Parathyroid adenoma (tissue), 2 donors: Measurements from ENCODE around the gene CBLN3.

Source experiments
- H2AFZ ChIP-seq: fragments of 300-600 bp; sonication (generic); one replicate; pipeline ENCODE4 v1.7.0; 2017; ENCODE audit warnings: antibody characterized with exemption, mild to moderate bottlenecking
- H3K27ac ChIP-seq: fragments of 300-600 bp; sonication (generic); one replicate; pipeline ENCODE4 v1.7.0; 2017
- H3K27me3 ChIP-seq: fragments of 300-600 bp; sonication (generic); one replicate; pipeline ENCODE4 v1.7.0; 2017; ENCODE audit warnings: low read length; ENCODE audit not compliant: control insufficient read depth, insufficient read depth
- H3K36me3 ChIP-seq: fragments of 300-600 bp; sonication (generic); one replicate; pipeline ENCODE4 v1.7.0; 2017; ENCODE audit warnings: low read length; ENCODE audit not compliant: control insufficient read depth, insufficient read depth
- H3K4me1 ChIP-seq: fragments of 300-600 bp; sonication (generic); one replicate; pipeline ENCODE4 v1.7.0; 2017; ENCODE audit warnings: control low read depth
- H3K4me2 ChIP-seq: fragments of 300-600 bp; sonication (generic); one replicate; pipeline ENCODE4 v1.7.0; 2017; ENCODE audit warnings: low read length
- H3K4me3 ChIP-seq: fragments of 300-600 bp; sonication (generic); one replicate; pipeline ENCODE4 v1.7.0; 2017; ENCODE audit warnings: low read depth, low read length
- H3K79me2 ChIP-seq: fragments of 300-600 bp; sonication (generic); one replicate; pipeline ENCODE4 v1.7.0; 2017; ENCODE audit warnings: control low read depth
- H3K9ac ChIP-seq: fragments of 300-600 bp; sonication (generic); one replicate; pipeline ENCODE4 v1.7.0; 2017; ENCODE audit warnings: mild to moderate bottlenecking
- H3K9me3 ChIP-seq: fragments of 300-600 bp; sonication (generic); one replicate; pipeline ENCODE4 v1.7.0; 2017; ENCODE audit warnings: low read length; ENCODE audit not compliant: control insufficient read depth
- CTCF ChIP-seq: fragments of 300-600 bp; sonication (generic); IDR thresholded peaks from one replicate; pipeline ENCODE4 v1.7.0; 2017; ENCODE audit warnings: antibody characterized with exemption, mild to moderate bottlenecking
- donor health status: primary hyperparathyroidism.

Gene CBLN3

GRCh38 chr14:24407608-24408325 is 21.7 kb downstream of the CBLN3 start:
- Histone ChIP-seq H3K27ac (no peak overlapping the region), H3K36me3 (no peaks in the 10 kb centered on the region), H3K9ac (no peak overlapping the region), H3K27me3 (no peaks in the 10 kb centered on the region), H3K4me2 (no peak overlapping the region), H3K79me2 (no peaks in the 10 kb centered on the region), H2AFZ (no peak overlapping the region), H3K4me1 (peaks cover 2% of the 10 kb centered on the region), H3K4me3 (no peak overlapping the region), H3K9me3 (no peaks in the 10 kb centered on the region)
- no peak for TF ChIP-seq CTCF

GRCh38 chr14:24406416-24406815 is 23.1 kb downstream of the CBLN3 start:
- H3K4me2 ChIP-seq, result no peak overlapping the region
- no peak overlapping the region for H3K9ac ChIP-seq
- no peaks in the 10 kb centered on the region for H3K36me3 ChIP-seq
- no peaks in the 10 kb centered on the region for H3K27me3 ChIP-seq
- no peak overlapping the region for H2AFZ ChIP-seq
- H3K79me2 ChIP-seq, result no peaks in the 10 kb centered on the region
- no peak overlapping the region for H3K4me3 ChIP-seq
- TF ChIP-seq CTCF, result no peak
- no peak overlapping the region for H3K27ac ChIP-seq
- peaks cover 5% of the 10 kb centered on the region for H3K4me1 ChIP-seq
- H3K9me3 ChIP-seq, result no peaks in the 10 kb centered on the region

- no peak overlapping the region for H3K4me2 ChIP-seq
- H3K36me3 ChIP-seq, result no peaks in the 10 kb centered on the region
- H3K79me2 ChIP-seq, result peaks cover 2% of the 10 kb centered on the region
- H2AFZ ChIP-seq, result no peak overlapping the region
- no peaks in the 10 kb centered on the region for H3K27me3 ChIP-seq
- H3K4me1 ChIP-seq, result peaks cover 12% of the 10 kb centered on the region
- H3K9me3 ChIP-seq, result no peaks in the 10 kb centered on the region
- no peak overlapping the region for H3K4me3 ChIP-seq
- H3K9ac ChIP-seq, result no peak overlapping the region
- no peak for TF ChIP-seq CTCF
- H3K27ac ChIP-seq, result no peak overlapping the region
Observed at GRCh38 chr14:24404814-24405213, 24.7 kb downstream of the CBLN3 start.

- H3K4me1 ChIP-seq, result peaks cover 18% of the 10 kb centered on the region
- H3K27ac ChIP-seq, result no peak overlapping the region
- H3K4me3 ChIP-seq, result no peak overlapping the region
- H3K79me2 ChIP-seq, result peaks cover 2% of the 10 kb centered on the region
- no peak for TF ChIP-seq CTCF
- no peak overlapping the region for H3K4me2 ChIP-seq
- no peaks in the 10 kb centered on the region for H3K36me3 ChIP-seq
- no peak overlapping the region for H3K9ac ChIP-seq
- no peaks in the 10 kb centered on the region for H3K9me3 ChIP-seq
- H3K27me3 ChIP-seq, result no peaks in the 10 kb centered on the region
- H2AFZ ChIP-seq, result no peak overlapping the region
Observed at GRCh38 chr14:24403294-24403998, 26.0 kb downstream of the CBLN3 start.
